ENCODE results near the gene LPXN.

LPXN gene

GRCh38 chr11:58575377-58576020, at the start of gene LPXN:
Gene LPXN, minus strand, starts transcription at chr11:58575856. Its CDS starts 84 bp downstream, at chr11:58575772.
- no peak for DNase-seq (ENCODE audit: low read depth)

- DNase-seq (ENCODE audit: low read depth), result no peak
Measured at GRCh38 chr11:58625086-58625485, 49.4 kb upstream of the LPXN start.

GRCh38 chr11:58622344-58622743, 46.7 kb upstream of the LPXN start, which contains the start of gene CNTF:
Gene CNTF, plus strand, starts transcription at chr11:58622665. Its CDS starts 88 bp downstream, at chr11:58622753.
- DNase-seq (ENCODE audit: low read depth), result no peak

GRCh38 chr11:58621586-58622262, 46.1 kb upstream of the LPXN start:
- DNase-seq (ENCODE audit: low read depth), result no peak

- no peak for DNase-seq (ENCODE audit: low read depth)
Measured at GRCh38 chr11:58617976-58618557, 42.4 kb upstream of the LPXN start.

- DNase-seq (ENCODE audit: low read depth), result no peak
Measured at GRCh38 chr11:58616594-58616993, 40.9 kb upstream of the LPXN start.

GRCh38 chr11:58615559-58615958, 39.9 kb upstream of the LPXN start:
- no peak for DNase-seq (ENCODE audit: low read depth)

GRCh38 chr11:58613228-58613627, 37.6 kb upstream of the LPXN start:
- no peak for DNase-seq (ENCODE audit: low read depth)

- DNase-seq (ENCODE audit: low read depth), result no peak
Measured at GRCh38 chr11:58609723-58610122, 34.1 kb upstream of the LPXN start.

- DNase-seq (ENCODE audit: low read depth), result no peak
Measured at GRCh38 chr11:58608331-58608730, 32.7 kb upstream of the LPXN start.

- no peak for DNase-seq (ENCODE audit: low read depth)
Measured at GRCh38 chr11:58606930-58607714, 31.5 kb upstream of the LPXN start.

- DNase-seq (ENCODE audit: low read depth), result no peak
Measured at GRCh38 chr11:58600510-58600909, 24.9 kb upstream of the LPXN start.

- DNase-seq (ENCODE audit: low read depth), result no peak
Measured at GRCh38 chr11:58597486-58598144, 22.0 kb upstream of the LPXN start.

- DNase-seq (ENCODE audit: low read depth), result no peak
Measured at GRCh38 chr11:58596621-58597020, 21.0 kb upstream of the LPXN start.

- DNase-seq (ENCODE audit: low read depth), result no peak
Measured at GRCh38 chr11:58594826-58595225, 19.2 kb upstream of the LPXN start.

GRCh38 chr11:58592760-58593472, 17.3 kb upstream of the LPXN start:
- DNase-seq (ENCODE audit: low read depth), result peak; percentile 26

- no peak for DNase-seq (ENCODE audit: low read depth)
Measured at GRCh38 chr11:58591659-58592058, 16.0 kb upstream of the LPXN start.

GRCh38 chr11:58586998-58587397, 11.3 kb upstream of the LPXN start:
- no peak for DNase-seq (ENCODE audit: low read depth)

- no peak for DNase-seq (ENCODE audit: low read depth)
Measured at GRCh38 chr11:58582437-58582836, 6.8 kb upstream of the LPXN start.

- DNase-seq (ENCODE audit: low read depth), result no peak
Measured at GRCh38 chr11:58580311-58580710, 4.7 kb upstream of the LPXN start.

Data from activated T-helper 9 cell treated with anti-CD3 and anti-CD28 coated beads, Interleukin-2, amount 50 U/mL, for 16 hours (primary cell).